Psoas muscle (tissue), 8 donors: ENCODE data around the gene RHOG. TPM values are rescaled to one million over a fixed set of nuclear protein-coding genes. Genes with fewer than 3 reads are reported as not detected.

ENCODE experiments used
- ATAC-seq, 4 donors: fragments of 200-7000 bp; cut with Tn5 transposase; one replicate each; pipeline ENCODE4 v1.9.1; 2020; ENCODE audit warnings: moderate library complexity in 3 of 4, mild to moderate bottlenecking in 2 of 4
- DNase-seq, 2 donors: peaks; one replicate each; pipeline ENCODE4 v3.0.0-alpha.2; 2020
- H3K27ac ChIP-seq: fragments of 200-600 bp; one replicate; pipeline ENCODE4 v1.8.0; 2022
- H3K27me3 ChIP-seq, 3 donors: fragments of 200-600 bp in 1 of 3; one replicate each; pipeline versions ENCODE4 v1.6.1 to v1.8.0; 2013 to 2022; ENCODE audit warnings: low read length in 2 of 3, mild to moderate bottlenecking in 2 of 3, moderate library complexity in 1 of 3; ENCODE audit not compliant: insufficient read depth in 3 of 3
- H3K36me3 ChIP-seq, 2 donors: fragments of 200-600 bp in 1 of 2; one replicate each; pipeline versions ENCODE4 v1.6.1 to v1.8.0; 2013 to 2022; ENCODE audit warnings: low read depth in 1 of 2, mild to moderate bottlenecking in 1 of 2, moderate library complexity in 1 of 2; ENCODE audit not compliant: insufficient read depth in 1 of 2
- H3K4me1 ChIP-seq: fragments of 200-600 bp; one replicate; pipeline ENCODE4 v1.8.0; 2022
- H3K4me3 ChIP-seq: fragments of 200-600 bp; one replicate; pipeline ENCODE4 v1.8.0; 2022; ENCODE audit warnings: mild to moderate bottlenecking
- H3K9me3 ChIP-seq: fragments of 200-600 bp; one replicate; pipeline ENCODE4 v1.8.0; 2022
- CTCF ChIP-seq: fragments of 200-600 bp; IDR thresholded peaks from one replicate; pipeline ENCODE4 v1.8.0; 2022; ENCODE audit warnings: antibody characterized with exemption
- WGBS, 3 donors: extraction: QIAGEN DNeasy Blood & Tissue Kit; methylation state at CpG; one replicate each; pipeline versions ENCODE4 v1.1.6 to v1.1.7; 2013; 5-methylcytosine and 5-hydroxymethylcytosine counted together
- intact Hi-C, 2 donors: fragments of 100-400 bp; cut with DNase I; formaldehyde crosslinking; loops; one replicate each; pipeline versions ENCODE4 v1.11.0 to v1.14.2; 2022
- polyA plus RNA-seq, 3 donors: library from polyadenylated mRNA; stranded (reverse); fragments of 200-250 nt; gene quantifications; one replicate each; pipeline ENCODE4 v1.2.3, GENCODE V29; 2013
- total RNA-seq, 4 donors: library from RNA; stranded (reverse); fragmentation: NEBNext Ultra II Directional in 2 of 4; extraction: Animal tissue kit (Norgen Biotek cat#: 25700) in 2 of 4; gene quantifications; one replicate each; pipeline versions ENCODE4 v1.2.1 to v1.2.4, GENCODE V29; 2021 to 2023
- donor health status: healthy with polysubstance abuse.
- donor health status: DM: no; HTN: no; CAD: no; lungs with moderate emphysema.
- donor health status: Bipolar disorder and iron deficiency.
- donor health status: healthy.
- donor health status: DM: yes; HTN: yes; CAD: no.
- donor health status: DM: no; HTN: no; CAD: no.
- donor health status: DM: no; HTN: no; CAD: no.
- donor health status: DM: yes; HTN: yes; CAD: no.

Gene RHOG
- total and polyA plus RNA-seq, 7 donors, result 22.4 to 80.1 (median 40.9) TPM

- WGBS, 3 donors, result 87 to 90% (median 89%) methylated on average over 3 of the region's 3 CpGs
- no peak for TF ChIP-seq CTCF
- DNase-seq, result no peak
- no peak overlapping the region for H3K4me3 ChIP-seq
- H3K27me3 ChIP-seq, result no peaks in the 10 kb centered on the region
- no peaks in the 10 kb centered on the region for H3K9me3 ChIP-seq
- intact Hi-C loops, result no loop called here
- no peaks in the 10 kb centered on the region for H3K4me1 ChIP-seq
- no peaks in the 10 kb centered on the region for H3K36me3 ChIP-seq
- no peak for ATAC-seq
- no peak overlapping the region for H3K27ac ChIP-seq
Measured at GRCh38 chr11:3845670-3846069, 4.9 kb upstream of the RHOG start.

GRCh38 chr11:3845246-3845645 is 4.5 kb upstream of the RHOG start:
- 94 to 100% (median 96%) methylated on average over 1 of the region's 1 CpG for WGBS, 3 donors

GRCh38 chr11:3843326-3843725 is 2.6 kb upstream of the RHOG start:
- Histone ChIP-seq H3K9me3 (no peaks in the 10 kb centered on the region), H3K4me1 (peaks cover 15% of the 10 kb centered on the region), H3K36me3 (no peaks in the 10 kb centered on the region), H3K27ac (no peak overlapping the region), H3K27me3 (no peaks in the 10 kb centered on the region), H3K4me3 (no peak overlapping the region)
- DNase-seq (no peak), ATAC-seq (no peak)
- intact Hi-C loops, result no loop called here
- no peak for TF ChIP-seq CTCF
- 82 to 93% (median 87%) methylated on average over 3 of the region's 3 CpGs for WGBS, 3 donors

More at GRCh38 chr11:3845246-3845645, 4.5 kb upstream of the RHOG start:
- Histone ChIP-seq H3K9me3 (no peaks in the 10 kb centered on the region), H3K27ac (no peak overlapping the region), H3K36me3 (no peaks in the 10 kb centered on the region), H3K27me3 (no peaks in the 10 kb centered on the region), H3K4me3 (no peak overlapping the region), H3K4me1 (no peaks in the 10 kb centered on the region)
- ATAC-seq (no peak), DNase-seq (no peak)
- TF ChIP-seq CTCF, result no peak
- intact Hi-C loops, result no loop called here

- peak; percentile 79 to 89 (median 82) for ATAC-seq
- peak overlapping the region; percentile 96 for H3K27ac ChIP-seq
- intact Hi-C loops, result loop anchor here in 1 of 2 donors (2.0 kb wide), 1 partner anchor 43 kb away; no protein-coding TSS in a partner anchor
- H3K4me3 ChIP-seq, result peak overlapping the region; percentile 92
- H3K9me3 ChIP-seq, result no peaks in the 10 kb centered on the region
- peak; percentile 88 for TF ChIP-seq CTCF
- peaks cover 19% of the 10 kb centered on the region for H3K4me1 ChIP-seq
- WGBS, 3 donors, result 24 to 32% (median 28%) methylated on average over 34 to 44 of the region's 44 CpGs
- peak; percentile 86 to 91 for DNase-seq
- no peaks in the 10 kb centered on the region for H3K27me3 ChIP-seq
- no peaks in the 10 kb centered on the region for H3K36me3 ChIP-seq
Measured at GRCh38 chr11:3841426-3842350, 929 bp upstream of the RHOG start.
